GM23248 (cell line): ENCODE results near the gene ALCAM. TPM values are rescaled to one million over a fixed set of nuclear protein-coding genes. Genes with fewer than 3 reads are reported as not detected.

Source experiments
- DNase-seq: peaks from one replicate; pipeline ENCODE4 v3.0.0-alpha.2; 2015
- H2AFZ ChIP-seq: fragments of 200-600 bp; sonication (generic); 2 replicates; pipeline ENCODE4 v1.6.1; 2016; ENCODE audit warnings: antibody characterized with exemption
- H3F3A ChIP-seq: fragments of 200-600 bp; sonication (generic); 2 replicates; pipeline ENCODE4 v1.6.1; 2016; ENCODE audit warnings: mild to moderate bottlenecking, antibody characterized with exemption, mixed run types; ENCODE audit not compliant: insufficient read depth
- H3K27ac ChIP-seq: fragments of 200-600 bp; sonication (generic); 2 replicates; pipeline ENCODE4 v1.5.1; 2016; ENCODE audit warnings: mild to moderate bottlenecking
- H3K27me3 ChIP-seq: fragments of 200-600 bp; sonication (generic); replicated peaks from 2 replicates; pipeline ENCODE4 v1.6.1; 2016; ENCODE audit warnings: mild to moderate bottlenecking; ENCODE audit not compliant: insufficient read depth
- H3K36me3 ChIP-seq: fragments of 200-600 bp; sonication (generic); 2 replicates; pipeline ENCODE4 v1.6.1; 2016; ENCODE audit warnings: low read depth, mild to moderate bottlenecking
- H3K4me1 ChIP-seq: fragments of 200-600 bp; sonication (generic); 2 replicates; pipeline ENCODE4 v1.6.1; 2016; ENCODE audit warnings: mild to moderate bottlenecking; ENCODE audit not compliant: insufficient read depth
- H3K4me2 ChIP-seq: fragments of 200-600 bp; sonication (generic); one replicate; pipeline ENCODE4 v1.6.1; 2016; ENCODE audit warnings: mild to moderate bottlenecking; ENCODE audit not compliant: unreplicated experiment
- H3K4me3 ChIP-seq: fragments of 200-600 bp; sonication (generic); 2 replicates; pipeline ENCODE4 v1.5.1; 2016; ENCODE audit warnings: mild to moderate bottlenecking
- H3K79me2 ChIP-seq: fragments of 200-600 bp; sonication (generic); 2 replicates; pipeline ENCODE4 v1.6.1; 2016; ENCODE audit warnings: mild to moderate bottlenecking; ENCODE audit not compliant: insufficient read depth
- H3K9ac ChIP-seq: fragments of 200-600 bp; sonication (generic); 2 replicates; pipeline ENCODE4 v1.6.1; 2016; ENCODE audit warnings: mild to moderate bottlenecking
- H3K9me2 ChIP-seq: fragments of 200-600 bp; sonication (generic); 2 replicates; pipeline ENCODE4 v1.6.1; 2016; ENCODE audit warnings: mixed run types, mild to moderate bottlenecking, moderate library complexity; ENCODE audit not compliant: insufficient read depth
- H3K9me3 ChIP-seq: fragments of 200-600 bp; sonication (generic); one replicate; pipeline ENCODE4 v1.6.1; 2017; ENCODE audit warnings: low read depth
- H4K20me1 ChIP-seq: fragments of 200-600 bp; sonication (generic); 2 replicates; pipeline ENCODE4 v1.6.0; 2016; ENCODE audit not compliant: insufficient read depth
- EZH2 ChIP-seq: fragments of 200-600 bp; sonication (generic); IDR thresholded peaks from 2 replicates; pipeline ENCODE4 v1.6.1; 2018; ENCODE audit warnings: antibody characterized with exemption, mild to moderate bottlenecking; ENCODE audit not compliant: insufficient read depth, poor library complexity, severe bottlenecking
- EZH2phosphoT487 ChIP-seq: fragments of 200-600 bp; sonication (generic); IDR thresholded peaks from 2 replicates; pipeline ENCODE4 v1.6.1; 2018; ENCODE audit warnings: antibody characterized with exemption, moderate library complexity, mild to moderate bottlenecking, low read depth; ENCODE audit not compliant: insufficient read depth
- WGBS, 2 experiments: methylation state at CpG; one replicate each; pipeline ENCODE4 v1.1.6; 2015 to 2017; ENCODE audit warnings: low lambda C conversion rate in 2 of 2, low coverage in 1 of 2; ENCODE audit errors: missing lambda C conversion rate in 2 of 2; 5-methylcytosine and 5-hydroxymethylcytosine counted together
- in situ Hi-C: fragments of 300-500 bp; cut with MboI; formaldehyde crosslinking; loops from 2 replicates; pipeline ENCODE4 v1.15.0; 2020
- polyA plus RNA-seq: library from polyadenylated mRNA; unstranded; fragments of >200 nt; fragmentation: Nextera tagmentation; extraction: Ambion mirVana; gene quantifications from 2 replicates; pipeline ENCODE4 v1.2.1, GENCODE V29; 2016
- total RNA-seq: library from RNA; depleted of rRNA; stranded (reverse); fragments of >200 nt; shearing (Covaris generic); gene quantifications from 2 replicates; pipeline ENCODE4 v1.2.3, GENCODE V29; 2014

The ALCAM gene
- total and polyA plus RNA-seq, 2 experiments from 2014 or later: 88.7 to 208 TPM

- no peaks in the 10 kb centered on the region for H4K20me1 ChIP-seq
- H3K79me2 ChIP-seq: peaks cover 82% of the 10 kb centered on the region
- TF ChIP-seq EZH2phosphoT487 (no peak), EZH2 (no peak)
- peak overlapping the region; percentile 18 for H3K4me2 ChIP-seq
- H3K27ac ChIP-seq: 0 out of 2 replicates have a peak overlapping the region, but pooled peaks have one; percentile 10
- H3K4me3 ChIP-seq: no peak overlapping the region
- H3K9ac ChIP-seq: no peak overlapping the region
- in situ Hi-C loops: loop anchor here (10.0 to 25.0 kb wide), 2 partner anchors 126 to 899 kb away; no protein-coding TSS in a partner anchor
- no peaks in the 10 kb centered on the region for H3K36me3 ChIP-seq
- peaks cover 19% of the 10 kb centered on the region; the same call in 1 of the 2 replicates for H3F3A ChIP-seq
- H3K9me2 ChIP-seq: peaks cover 3% of the 10 kb centered on the region; the same call in 1 of the 2 replicates
- peaks cover 45% of the 10 kb centered on the region for H3K4me1 ChIP-seq
- peak; percentile 47 for DNase-seq
- no peaks in the 10 kb centered on the region for H3K27me3 ChIP-seq
- 0 out of 2 replicates have a peak overlapping the region, but pooled peaks have one; percentile 13 for H2AFZ ChIP-seq
- H3K9me3 ChIP-seq: no peaks in the 10 kb centered on the region
These were observed 144.3 kb downstream of the ALCAM start for GRCh38 chr3:105511031-105511430.

- no peaks in the 10 kb centered on the region for H3K9me3 ChIP-seq
- H3K4me3 ChIP-seq: no peak overlapping the region
- peaks cover 89% of the 10 kb centered on the region for H3K79me2 ChIP-seq
- no peak for TF ChIP-seq EZH2
- TF ChIP-seq EZH2phosphoT487: no peak
- H3F3A ChIP-seq: peaks cover 19% of the 10 kb centered on the region; the same call in 1 of the 2 replicates
- no peaks in the 10 kb centered on the region for H3K27me3 ChIP-seq
- H3K27ac ChIP-seq: peak overlapping the region; percentile 10; the same call in 1 of the 2 replicates
- WGBS, 2 experiments: 60 to 65% methylated on average over 1 of the region's 1 CpG
- no peaks in the 10 kb centered on the region for H4K20me1 ChIP-seq
- in situ Hi-C loops: loop anchor here (10.0 to 25.0 kb wide), 2 partner anchors 127 to 900 kb away; no protein-coding TSS in a partner anchor
- no peak for DNase-seq
- H2AFZ ChIP-seq: 0 out of 2 replicates have a peak overlapping the region, but pooled peaks have one; percentile 13
- no peak overlapping the region for H3K9ac ChIP-seq
- H3K9me2 ChIP-seq: no peaks in the 10 kb centered on the region
- H3K4me2 ChIP-seq: no peak overlapping the region
- no peaks in the 10 kb centered on the region for H3K36me3 ChIP-seq
- peaks cover 45% of the 10 kb centered on the region for H3K4me1 ChIP-seq
These were observed 145.4 kb downstream of the ALCAM start for GRCh38 chr3:105512061-105512460.

- WGBS, 2 experiments: 68 to 92% methylated on average over 1 of the region's 1 CpG
- H4K20me1 ChIP-seq: no peaks in the 10 kb centered on the region
- no peaks in the 10 kb centered on the region for H3K9me3 ChIP-seq
- peak overlapping the region; percentile 41 for H3K27ac ChIP-seq
- no peaks in the 10 kb centered on the region for H3K9me2 ChIP-seq
- peak overlapping the region; percentile 52 for H3K4me2 ChIP-seq
- no peaks in the 10 kb centered on the region for H3K27me3 ChIP-seq
- H3K9ac ChIP-seq: no peak overlapping the region
- peaks cover 19% of the 10 kb centered on the region; the same call in 1 of the 2 replicates for H3F3A ChIP-seq
- peak; percentile 74 for DNase-seq
- TF ChIP-seq EZH2phosphoT487: no peak
- TF ChIP-seq EZH2: no peak
- H2AFZ ChIP-seq: no peak overlapping the region
- H3K4me1 ChIP-seq: peaks cover 45% of the 10 kb centered on the region
- no peaks in the 10 kb centered on the region for H3K36me3 ChIP-seq
- no peak overlapping the region for H3K4me3 ChIP-seq
- in situ Hi-C loops: loop anchor here (10.0 to 25.0 kb wide), 2 partner anchors 128 to 901 kb away; no protein-coding TSS in a partner anchor
- H3K79me2 ChIP-seq: peaks cover 90% of the 10 kb centered on the region
These were observed 146.3 kb downstream of the ALCAM start for GRCh38 chr3:105513042-105513441.

- Histone ChIP-seq H3K36me3 (no peaks in the 10 kb centered on the region), H3K9me3 (no peaks in the 10 kb centered on the region), H3F3A (peaks cover 19% of the 10 kb centered on the region; the same call in 1 of the 2 replicates), H3K27me3 (no peaks in the 10 kb centered on the region), H3K4me1 (peaks cover 49% of the 10 kb centered on the region), H2AFZ (no peak overlapping the region), H3K4me2 (peak overlapping the region; percentile 58), H3K9ac (no peak overlapping the region), H3K4me3 (no peak overlapping the region), H3K27ac (peak overlapping the region; percentile 41), H3K79me2 (peaks cover 87% of the 10 kb centered on the region), H3K9me2 (no peaks in the 10 kb centered on the region), H4K20me1 (no peaks in the 10 kb centered on the region)
- 82 to 88% methylated on average over 2 of the region's 2 CpGs for WGBS, 2 experiments
- DNase-seq: peak; percentile 25
- TF ChIP-seq EZH2phosphoT487 (no peak), EZH2 (no peak)
- in situ Hi-C loops: loop anchor here (10.0 to 25.0 kb wide), 2 partner anchors 129 to 902 kb away; no protein-coding TSS in a partner anchor
These were observed 147.2 kb downstream of the ALCAM start for GRCh38 chr3:105513886-105514285.
